B cell (primary cell): ENCODE results near the gene DSCAML1. TPM values are rescaled to one million over a fixed set of nuclear protein-coding genes. Genes with fewer than 3 reads are reported as not detected.

Source experiments
- ATAC-seq: fragments of 200-7000 bp; cut with Tn5 transposase; one replicate; pipeline ENCODE4 v1.10.0; 2021; ENCODE audit warnings: low read depth, mild to moderate bottlenecking, moderate number of reproducible peaks, moderate library complexity
- CTCF ChIA-PET: fragments of 350-600 bp; sonication (Branson Sonifier 250); formaldehyde crosslinking; loops from one replicate; lab custom pipeline; 2021; ENCODE audit warnings: antibody characterized with exemption, inconsistent platforms; lab: Charles Lee
- POLR2A ChIA-PET: fragments of 350-600 bp; sonication (Branson Sonifier 250); formaldehyde crosslinking; loops from one replicate; lab custom pipeline; 2021; ENCODE audit warnings: antibody characterized with exemption; lab: Charles Lee
- DNase-seq: peaks from one replicate; pipeline ENCODE4 v3.0.0; 2013
- H2AFZ ChIP-seq: 2 replicates; pipeline ENCODE4 v1.6.1; 2012; ENCODE audit warnings: mild to moderate bottlenecking, low read depth, low read length; ENCODE audit not compliant: insufficient read depth, poor library complexity, severe bottlenecking
- H3K27ac ChIP-seq, 2 donors: 1 replicate in 1 of 2; 2 replicates in 1 of 2; pipeline ENCODE4 v1.5.1; 2012 to 2013; ENCODE audit warnings: low read length in 2 of 2, mild to moderate bottlenecking in 2 of 2, moderate library complexity in 1 of 2
- H3K27me3 ChIP-seq, 4 experiments: fragments of 200-600 bp in 1 of 4; sonication (generic) in 1 of 4; replicated peaks in 1 of 4; 1 replicate in 2 of 4; 2 replicates in 2 of 4; pipeline versions ENCODE4 v1.6.1 to v1.7.0; 2013 to 2016; ENCODE audit warnings: low read length in 3 of 4, mild to moderate bottlenecking in 2 of 4, mixed read lengths in 1 of 4, moderate library complexity in 1 of 4; ENCODE audit not compliant: insufficient read depth in 4 of 4, control insufficient read depth in 3 of 4; ENCODE audit errors: control extremely low read depth in 1 of 4
- H3K36me3 ChIP-seq, 2 experiments: replicated peaks in 1 of 2; 1 replicate in 1 of 2; 2 replicates in 1 of 2; pipeline versions ENCODE4 v1.6.1 to v1.7.1; 2013; ENCODE audit warnings: low read length in 1 of 2; ENCODE audit not compliant: insufficient read depth in 2 of 2, control insufficient read depth in 1 of 2; ENCODE audit errors: control extremely low read depth in 1 of 2, extremely low read depth in 1 of 2
- H3K4me1 ChIP-seq, 2 donors: fragments of 200-600 bp in 1 of 2; sonication (generic) in 1 of 2; 1 replicate in 1 of 2; 2 replicates in 1 of 2; pipeline versions ENCODE4 v1.5.1 to v1.6.1; 2013 to 2017; ENCODE audit warnings: low read length in 2 of 2; ENCODE audit not compliant: control insufficient read depth in 2 of 2, insufficient read depth in 2 of 2
- H3K4me2 ChIP-seq: replicated peaks from 2 replicates; pipeline ENCODE3; 2012; ENCODE audit warnings: mild to moderate bottlenecking, low read depth, low read length; ENCODE audit not compliant: poor library complexity, severe bottlenecking
- H3K4me3 ChIP-seq, 5 experiments: fragments of 200-600 bp in 1 of 5; sonication (generic) in 1 of 5; 1 replicate in 3 of 5; 2 replicates in 2 of 5; pipeline versions ENCODE4 v1.5.1 to v1.7.0; 2011 to 2016; ENCODE audit warnings: low read length in 4 of 5, mild to moderate bottlenecking in 4 of 5, low read depth in 2 of 5, control low read depth in 1 of 5, moderate library complexity in 1 of 5; ENCODE audit not compliant: insufficient read depth in 1 of 5; ENCODE audit errors: control extremely low read depth in 1 of 5, extremely low read depth in 1 of 5
- H3K79me2 ChIP-seq: fragments of 200-600 bp; sonication (generic); one replicate; pipeline ENCODE4 v1.6.0; 2016; ENCODE audit warnings: low read length; ENCODE audit not compliant: control insufficient read depth, insufficient read depth
- H3K9ac ChIP-seq: fragments of 200-600 bp; sonication (generic); 2 replicates; pipeline ENCODE4 v1.6.1; 2017; ENCODE audit warnings: mild to moderate bottlenecking, low read length, moderate library complexity
- H3K9me3 ChIP-seq, 3 donors: one replicate each; pipeline versions ENCODE4 v1.6.1 to v1.7.1; 2013; ENCODE audit warnings: low read length in 2 of 3; ENCODE audit not compliant: control insufficient read depth in 2 of 3, insufficient read depth in 1 of 3; ENCODE audit errors: control extremely low read depth in 1 of 3
- H4K20me1 ChIP-seq: 2 replicates; pipeline ENCODE4 v1.6.0; 2012; ENCODE audit warnings: mild to moderate bottlenecking, low read length; ENCODE audit not compliant: insufficient read depth, control insufficient read depth, poor library complexity, severe bottlenecking
- H3K27ac Mint-ChIP-seq: one replicate; pipeline ENCODE4 v1.8.0; 2021; ENCODE audit warnings: mixed read lengths
- H3K27me3 Mint-ChIP-seq: one replicate; pipeline ENCODE4 v1.8.0; 2021; ENCODE audit warnings: mixed read lengths
- H3K4me1 Mint-ChIP-seq: one replicate; pipeline ENCODE4 v1.8.0; 2021; ENCODE audit warnings: mixed read lengths
- H3K4me3 Mint-ChIP-seq: one replicate; pipeline ENCODE4 v1.8.0; 2021; ENCODE audit warnings: mixed read lengths
- H3K9me3 Mint-ChIP-seq: one replicate; pipeline ENCODE4 v1.8.0; 2022; ENCODE audit warnings: mixed read lengths; ENCODE audit not compliant: insufficient read depth
- CTCF ChIP-seq: fragments of 200-600 bp; IDR thresholded peaks from one replicate; pipeline ENCODE4 v1.8.0; 2022; ENCODE audit warnings: antibody characterized with exemption, mild to moderate bottlenecking
- EZH2 ChIP-seq: IDR thresholded peaks from 2 replicates; pipeline ENCODE4 v1.6.1; 2012; ENCODE audit warnings: borderline replicate concordance, low read depth, mild to moderate bottlenecking, moderate library complexity, low read length; ENCODE audit not compliant: insufficient read depth, poor library complexity, severe bottlenecking
- WGBS: methylation state at CpG from one replicate; pipeline ENCODE4 v1.1.5; 2013; ENCODE audit warnings: missing lambda C conversion rate; ENCODE audit not compliant: insufficient coverage; 5-methylcytosine and 5-hydroxymethylcytosine counted together
- intact Hi-C: fragments of 100-400 bp; cut with micrococcal nuclease; formaldehyde crosslinking; loops from one replicate; pipeline ENCODE4 v1.10.0; 2022
- polyA plus RNA-seq: library from polyadenylated mRNA; depleted of rRNA; stranded (reverse); fragments of >200 nt; gene quantifications from 2 replicates; pipeline ENCODE4 v1.2.3, GENCODE V29; 2012
- total RNA-seq, 2 donors: library from RNA; stranded (reverse); fragments of 120-200 nt in 1 of 2; gene quantifications; 1 replicate in 1 of 2; 2 replicates in 1 of 2; pipeline versions ENCODE4 v1.2.3 to v1.2.4, GENCODE V29; 2013 to 2022

The DSCAML1 gene
- total and polyA plus RNA-seq, 2 donors (not counting 1 experiment from before 2014, with no cell fraction given) = 1.2 to 6.2 TPM

- Histone ChIP-seq H3K4me1 (peaks cover 9 to 13% of the 10 kb centered on the region in 2 donors), H3K4me3 (no peak overlapping the region), H3K79me2 (no peaks in the 10 kb centered on the region), H3K9me3 (no peaks in the 10 kb centered on the region), H3K4me2 (no peak overlapping the region), H3K9ac (no peak overlapping the region), H3K27ac (no peak overlapping the region), H2AFZ (no peak overlapping the region), H3K27me3 (peaks cover 0 to 13% (median 0%) of the 10 kb centered on the region in 4 experiments), H3K36me3 (no peaks in the 10 kb centered on the region), H4K20me1 (no peaks in the 10 kb centered on the region)
- WGBS = 90% methylated on average over 16 of the region's 17 CpGs
- POLR2A ChIA-PET = interaction anchor here (0.7 kb wide), 1 partner anchor 11 kb away, joined by 4 read pairs; no protein-coding TSS in a partner anchor
- Mint-ChIP-seq H3K9me3 (no peaks in the 10 kb centered on the region), H3K4me1 (peaks cover 14% of the 10 kb centered on the region), H3K27me3 (peaks cover 22% of the 10 kb centered on the region), H3K27ac (no peak overlapping the region), H3K4me3 (no peak overlapping the region)
- intact Hi-C loops = no loop called here
- no peak for DNase-seq
- ATAC-seq = no peak
- TF ChIP-seq CTCF (no peak), EZH2 (no peak)
- CTCF ChIA-PET = interaction anchor here (0.8 to 5.9 kb wide), 9 partner anchors 8 to 337 kb away, joined by 3 to 40 read pairs (median 8); no protein-coding TSS in a partner anchor
These were observed 37.9 kb upstream of the DSCAML1 start for GRCh38 chr11:117834838-117835443.
